Activated T-cell treated with anti-CD3 and anti-CD28 coated beads, Interleukin-2, amount 50 U/mL, for 24 hours (primary cell): ENCODE data around the gene SYTL4.

Experiments used
- DNase-seq: peaks from one replicate; pipeline ENCODE4 v3.0.0-alpha.2; 2020
- H3K27ac Mint-ChIP-seq: 2 replicates; pipeline ENCODE4 v1.8.0; 2020; ENCODE audit warnings: mild to moderate bottlenecking, mixed read lengths
- H3K27me3 Mint-ChIP-seq: 2 replicates; pipeline ENCODE4 v1.8.0; 2020; ENCODE audit warnings: mixed read lengths
- H3K36me3 Mint-ChIP-seq: 2 replicates; pipeline ENCODE4 v1.8.0; 2020; ENCODE audit warnings: low read depth, mixed read lengths
- H3K4me1 Mint-ChIP-seq: 2 replicates; pipeline ENCODE4 v1.8.0; 2020; ENCODE audit warnings: low read depth, mixed read lengths
- H3K4me3 Mint-ChIP-seq: 2 replicates; pipeline ENCODE4 v1.8.0; 2020; ENCODE audit warnings: mild to moderate bottlenecking, moderate library complexity, mixed read lengths
- H3K9me3 Mint-ChIP-seq: 2 replicates; pipeline ENCODE4 v1.8.0; 2020; ENCODE audit warnings: mixed read lengths

The SYTL4 gene

DNA sequence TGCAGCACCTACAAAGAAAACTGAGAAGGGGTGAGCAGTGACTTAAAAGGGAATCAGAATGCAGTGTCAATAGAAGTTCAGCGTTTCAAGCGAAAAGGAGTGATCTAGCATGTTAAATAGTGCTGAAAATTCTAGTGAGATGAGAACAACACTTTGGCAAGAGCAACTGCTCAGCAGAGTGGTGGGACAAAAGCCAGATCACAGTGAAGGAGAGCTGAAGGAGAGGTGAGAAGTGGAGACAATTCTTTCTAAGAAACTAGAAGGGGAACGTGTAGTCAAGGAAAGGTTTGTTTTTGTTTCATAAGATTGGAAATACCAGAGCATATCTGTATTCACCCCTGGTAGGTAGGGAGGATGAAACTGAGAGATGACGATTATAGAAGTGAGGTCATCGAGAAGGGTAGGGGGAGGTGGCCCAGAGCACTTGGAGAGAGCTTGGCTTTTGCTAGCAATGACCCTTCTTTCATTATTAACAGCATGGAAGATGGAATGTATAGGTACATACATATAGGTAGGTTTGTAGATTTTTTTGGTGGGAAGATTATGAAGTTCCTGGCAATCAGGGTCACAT, 54.2 kb downstream of the SYTL4 start:
- Mint-ChIP-seq H3K9me3 (no peaks in the 10 kb centered on the region), H3K36me3 (no peaks in the 10 kb centered on the region), H3K27me3 (peaks cover 41% of the 10 kb centered on the region), H3K4me1 (peaks cover 10% of the 10 kb centered on the region), H3K4me3 (no peak overlapping the region), H3K27ac (no peak overlapping the region)
- DNase-seq, result no peak

DNA sequence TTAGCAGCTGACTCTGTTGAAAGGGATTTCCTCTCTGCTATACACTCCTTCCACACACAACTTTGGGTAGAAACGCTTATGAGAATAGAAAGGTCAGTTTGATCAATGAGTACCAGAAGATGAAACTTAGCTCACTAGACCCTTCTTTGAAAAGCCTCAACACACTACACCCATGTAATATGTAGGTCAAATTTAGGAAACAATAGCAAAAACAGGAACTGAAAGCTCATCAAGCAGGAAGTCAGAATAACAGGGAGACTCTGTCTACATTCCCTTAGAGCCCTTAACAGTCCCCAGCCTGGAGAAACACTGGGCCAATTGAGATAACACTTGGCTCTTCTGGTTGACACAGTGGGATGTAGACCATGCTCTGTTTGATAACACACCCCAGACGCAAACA, 57.2 kb downstream of the SYTL4 start:
- no peaks in the 10 kb centered on the region for H3K36me3 Mint-ChIP-seq
- peaks cover 10% of the 10 kb centered on the region for H3K4me1 Mint-ChIP-seq
- no peak overlapping the region for H3K27ac Mint-ChIP-seq
- no peaks in the 10 kb centered on the region for H3K9me3 Mint-ChIP-seq
- DNase-seq, result no peak
- H3K4me3 Mint-ChIP-seq, result no peak overlapping the region
- H3K27me3 Mint-ChIP-seq, result peaks cover 47% of the 10 kb centered on the region

DNA sequence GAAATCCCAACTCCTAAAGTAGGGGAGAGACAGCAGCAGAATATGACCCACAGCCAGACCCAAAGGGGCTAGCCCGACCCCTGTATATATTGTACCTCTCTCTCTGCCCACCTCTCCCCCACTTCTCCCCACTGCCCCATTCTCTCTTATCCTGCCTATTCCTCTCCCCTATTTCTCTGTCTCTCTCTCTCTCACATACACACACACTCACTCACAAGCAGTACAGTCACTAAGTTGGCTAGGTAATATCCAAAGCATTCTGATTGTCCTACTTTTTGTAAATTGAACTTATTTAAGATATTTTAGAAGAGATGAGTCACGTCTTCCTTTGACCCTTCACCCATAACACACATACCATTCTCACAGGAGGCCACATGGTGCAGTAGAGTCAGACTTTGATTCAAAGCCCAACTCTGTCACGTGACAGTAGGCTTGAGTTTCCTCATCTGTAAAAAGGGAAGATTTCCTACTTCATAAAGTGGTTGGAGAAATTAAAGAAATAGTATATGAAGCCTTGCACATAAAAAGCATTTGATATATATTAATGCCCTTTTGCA, 58.4 kb downstream of the SYTL4 start:
- Mint-ChIP-seq H3K36me3 (no peaks in the 10 kb centered on the region), H3K4me1 (peaks cover 10% of the 10 kb centered on the region), H3K27ac (no peak overlapping the region), H3K9me3 (no peaks in the 10 kb centered on the region), H3K27me3 (peaks cover 47% of the 10 kb centered on the region), H3K4me3 (no peak overlapping the region)
- no peak for DNase-seq

DNA sequence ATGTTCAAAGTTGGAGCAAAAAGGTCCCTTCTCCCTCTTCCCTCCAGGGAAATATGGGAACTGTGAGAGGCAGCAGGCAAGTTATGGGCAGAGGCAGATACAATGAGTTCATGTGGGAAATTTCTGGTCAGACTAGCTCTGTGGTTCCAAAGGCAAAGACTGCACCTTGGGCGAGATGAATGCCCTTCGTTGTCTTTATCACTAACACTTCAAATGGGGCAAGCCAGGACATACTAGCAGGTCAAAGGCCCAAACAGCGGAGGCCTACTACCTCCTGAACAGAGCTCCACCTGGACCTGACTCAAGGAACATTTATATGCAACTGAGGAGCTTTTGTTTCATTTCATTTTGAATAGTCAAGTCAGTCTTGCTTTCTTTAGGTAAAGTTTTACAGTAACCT, 59.0 kb downstream of the SYTL4 start:
- Mint-ChIP-seq H3K9me3 (no peaks in the 10 kb centered on the region), H3K4me3 (no peak overlapping the region), H3K27ac (no peak overlapping the region), H3K36me3 (no peaks in the 10 kb centered on the region), H3K4me1 (peaks cover 10% of the 10 kb centered on the region), H3K27me3 (peaks cover 44% of the 10 kb centered on the region)
- DNase-seq, result no peak

DNA sequence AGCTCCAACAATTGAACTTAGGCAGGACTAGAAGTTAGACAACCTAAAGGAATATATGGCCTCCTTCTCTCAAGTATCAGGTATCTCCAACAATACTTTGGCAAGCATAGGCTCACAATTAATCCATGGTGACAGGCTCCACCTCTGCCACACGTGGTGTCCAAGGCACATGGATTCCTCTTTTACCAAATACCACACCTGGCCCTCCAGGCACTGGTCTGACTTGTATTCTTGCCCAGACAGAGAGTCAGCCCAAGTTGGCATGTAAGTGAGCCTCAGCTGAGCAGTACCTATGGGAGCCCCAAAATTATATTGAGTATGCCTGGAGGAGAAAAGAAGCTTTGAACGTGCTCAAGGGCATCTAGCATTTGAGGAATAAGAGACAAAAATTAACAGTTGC, 68.3 kb downstream of the SYTL4 start:
- H3K4me1 Mint-ChIP-seq, result no peaks in the 10 kb centered on the region
- H3K27ac Mint-ChIP-seq, result no peak overlapping the region
- DNase-seq, result no peak
- H3K4me3 Mint-ChIP-seq, result no peak overlapping the region
- no peaks in the 10 kb centered on the region for H3K9me3 Mint-ChIP-seq
- no peaks in the 10 kb centered on the region for H3K36me3 Mint-ChIP-seq
- H3K27me3 Mint-ChIP-seq, result peaks cover 64% of the 10 kb centered on the region

DNA sequence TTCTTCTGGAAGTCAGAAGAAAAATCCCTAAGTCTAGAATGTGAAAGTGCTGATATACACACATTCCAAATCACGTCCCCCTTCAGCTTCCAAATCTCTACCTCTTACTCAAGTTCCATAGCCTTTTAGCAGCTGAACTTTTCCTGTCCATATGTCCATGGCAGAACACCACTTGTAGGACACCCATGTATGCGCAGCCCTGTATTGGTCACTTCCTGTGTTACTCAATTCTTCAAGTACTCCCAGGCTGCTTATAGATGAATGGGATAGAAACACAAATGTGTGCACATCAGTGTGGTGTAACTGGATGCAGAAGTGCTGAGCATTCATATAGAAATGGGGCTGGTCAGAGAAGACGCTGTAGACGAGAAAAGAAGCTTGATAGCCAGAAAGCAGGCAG, 69.1 kb downstream of the SYTL4 start:
- no peaks in the 10 kb centered on the region for H3K9me3 Mint-ChIP-seq
- peaks cover 61% of the 10 kb centered on the region for H3K27me3 Mint-ChIP-seq
- H3K27ac Mint-ChIP-seq, result no peak overlapping the region
- no peaks in the 10 kb centered on the region for H3K36me3 Mint-ChIP-seq
- no peak overlapping the region for H3K4me3 Mint-ChIP-seq
- no peaks in the 10 kb centered on the region for H3K4me1 Mint-ChIP-seq
- DNase-seq, result no peak

DNA sequence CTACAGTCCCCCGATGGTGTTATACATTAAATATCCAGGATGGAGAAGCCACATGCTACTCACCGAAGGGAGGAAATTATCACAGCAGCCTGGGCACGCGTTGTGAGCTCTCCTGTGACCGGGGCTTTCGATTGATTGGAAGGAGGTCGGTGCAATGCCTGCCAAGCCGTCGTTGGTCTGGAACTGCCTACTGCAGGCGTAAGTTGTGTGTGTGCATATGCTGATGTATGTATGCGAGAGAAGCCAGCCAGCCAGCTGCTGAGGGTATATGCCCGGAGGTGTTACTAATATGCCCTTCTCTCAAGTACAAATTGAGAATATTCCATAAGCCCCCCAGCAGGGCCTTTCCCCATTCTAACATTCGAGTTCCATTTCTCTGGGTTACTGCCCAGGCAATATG, 69.8 kb downstream of the SYTL4 start:
- no peak overlapping the region for H3K4me3 Mint-ChIP-seq
- DNase-seq, result no peak
- H3K27me3 Mint-ChIP-seq, result peaks cover 61% of the 10 kb centered on the region
- H3K4me1 Mint-ChIP-seq, result no peaks in the 10 kb centered on the region
- H3K36me3 Mint-ChIP-seq, result no peaks in the 10 kb centered on the region
- H3K9me3 Mint-ChIP-seq, result no peaks in the 10 kb centered on the region
- H3K27ac Mint-ChIP-seq, result no peak overlapping the region

DNA sequence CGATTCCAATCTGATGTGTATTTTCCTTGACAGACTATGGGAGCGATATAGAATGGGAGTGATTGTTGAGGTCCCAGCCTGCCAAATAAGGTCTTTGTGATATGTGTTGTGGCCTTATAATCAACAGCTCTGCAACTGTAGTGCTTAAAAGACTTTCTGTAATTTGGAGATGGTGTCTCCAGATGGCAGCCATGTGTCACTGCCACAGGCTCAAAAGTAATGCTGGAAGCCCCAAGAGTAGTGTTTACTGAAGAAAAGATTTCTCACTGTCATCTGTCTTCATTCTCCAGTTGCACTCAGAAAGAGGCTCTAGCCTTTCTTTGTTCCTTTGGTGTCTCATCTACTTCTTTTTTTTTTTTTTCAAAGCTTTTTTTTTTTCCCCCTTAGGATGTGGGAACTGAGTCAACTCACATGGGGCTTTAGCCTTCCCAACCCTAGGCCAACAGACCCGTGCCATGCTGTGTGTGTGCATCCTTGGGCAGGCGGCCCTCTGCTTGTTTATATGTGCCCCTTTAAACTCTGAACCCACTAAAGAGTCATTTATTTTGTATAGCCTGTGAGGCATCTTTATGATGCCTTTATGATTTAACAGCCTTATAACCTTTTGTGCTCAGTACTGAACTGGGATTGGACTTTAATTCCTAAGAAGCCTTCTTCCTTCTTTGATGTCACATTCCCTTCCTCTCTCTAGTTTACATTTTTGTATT, 72.3 kb downstream of the SYTL4 start:
- Mint-ChIP-seq H3K27me3 (peaks cover 48% of the 10 kb centered on the region), H3K4me3 (no peak overlapping the region), H3K27ac (no peak overlapping the region), H3K9me3 (no peaks in the 10 kb centered on the region), H3K36me3 (no peaks in the 10 kb centered on the region), H3K4me1 (no peaks in the 10 kb centered on the region)
- DNase-seq, result no peak

DNA sequence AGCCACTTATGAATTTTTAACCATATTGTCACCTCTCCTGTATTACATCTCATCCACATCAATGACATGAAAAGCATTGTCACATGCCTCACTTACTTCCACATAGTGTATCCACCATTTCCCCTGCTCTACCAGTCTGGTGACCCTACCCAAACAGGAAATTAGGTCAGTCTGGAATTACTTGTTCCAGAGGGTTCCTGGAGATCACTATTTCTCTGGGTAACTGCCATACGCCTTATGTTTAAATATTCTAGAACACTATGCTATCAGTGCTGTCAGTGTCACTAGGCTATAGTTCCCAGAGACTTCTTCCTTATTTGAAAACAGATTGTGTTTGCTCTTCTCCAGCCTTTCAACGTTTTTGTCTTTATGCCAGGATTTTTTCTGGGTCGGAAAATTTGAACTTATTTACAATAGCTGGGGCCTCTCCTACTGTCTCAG, 73.0 kb downstream of the SYTL4 start:
- Mint-ChIP-seq H3K27ac (no peak overlapping the region), H3K9me3 (no peaks in the 10 kb centered on the region), H3K4me3 (no peak overlapping the region), H3K4me1 (no peaks in the 10 kb centered on the region), H3K36me3 (no peaks in the 10 kb centered on the region), H3K27me3 (peaks cover 47% of the 10 kb centered on the region)
- no peak for DNase-seq

DNA sequence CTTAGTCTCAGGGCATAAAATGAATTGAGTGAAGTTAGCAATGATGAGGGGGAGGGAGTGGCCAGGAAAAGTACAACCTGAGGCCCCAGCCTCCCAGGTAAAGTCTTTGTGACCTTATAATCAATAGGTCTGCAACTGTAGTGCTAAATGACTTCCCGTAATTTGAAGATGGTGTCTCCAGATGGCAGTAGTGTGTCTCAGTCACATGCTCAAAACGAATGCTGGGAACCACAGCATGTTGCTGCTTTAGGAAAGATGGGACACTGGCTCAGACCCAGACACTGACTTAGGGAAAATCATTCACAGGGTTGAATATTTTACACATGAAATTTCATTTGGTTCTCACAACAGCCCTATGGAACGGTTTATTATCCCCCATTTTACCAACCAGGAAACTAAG, 77.7 kb downstream of the SYTL4 start:
- DNase-seq, result no peak
- Mint-ChIP-seq H3K9me3 (no peaks in the 10 kb centered on the region), H3K27me3 (peaks cover 32% of the 10 kb centered on the region), H3K4me3 (no peak overlapping the region), H3K27ac (no peak overlapping the region), H3K4me1 (no peaks in the 10 kb centered on the region), H3K36me3 (no peaks in the 10 kb centered on the region)

DNA sequence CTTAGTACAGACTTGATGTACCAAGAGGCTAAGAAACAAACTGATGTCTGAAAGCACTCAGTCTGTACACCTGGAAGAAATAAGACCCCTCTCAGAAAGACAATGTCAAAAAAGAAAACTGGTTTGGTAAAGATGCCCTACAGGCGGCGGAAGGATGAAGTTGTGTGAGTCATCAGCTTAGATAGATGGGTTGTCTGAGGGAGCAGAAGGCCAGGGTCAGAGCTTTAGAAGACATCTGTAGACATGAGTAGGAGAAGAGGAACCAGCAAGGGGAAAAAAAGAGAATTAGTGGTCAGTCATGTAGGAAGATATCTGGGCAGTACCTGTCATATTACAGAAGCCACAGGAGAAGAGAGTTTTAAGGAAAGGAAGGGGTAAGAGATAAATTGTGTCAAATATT, 79.7 kb downstream of the SYTL4 start:
- no peaks in the 10 kb centered on the region for H3K4me1 Mint-ChIP-seq
- H3K27me3 Mint-ChIP-seq, result peaks cover 40% of the 10 kb centered on the region
- no peak for DNase-seq
- H3K36me3 Mint-ChIP-seq, result no peaks in the 10 kb centered on the region
- H3K27ac Mint-ChIP-seq, result no peak overlapping the region
- H3K4me3 Mint-ChIP-seq, result no peak overlapping the region
- no peaks in the 10 kb centered on the region for H3K9me3 Mint-ChIP-seq

DNA sequence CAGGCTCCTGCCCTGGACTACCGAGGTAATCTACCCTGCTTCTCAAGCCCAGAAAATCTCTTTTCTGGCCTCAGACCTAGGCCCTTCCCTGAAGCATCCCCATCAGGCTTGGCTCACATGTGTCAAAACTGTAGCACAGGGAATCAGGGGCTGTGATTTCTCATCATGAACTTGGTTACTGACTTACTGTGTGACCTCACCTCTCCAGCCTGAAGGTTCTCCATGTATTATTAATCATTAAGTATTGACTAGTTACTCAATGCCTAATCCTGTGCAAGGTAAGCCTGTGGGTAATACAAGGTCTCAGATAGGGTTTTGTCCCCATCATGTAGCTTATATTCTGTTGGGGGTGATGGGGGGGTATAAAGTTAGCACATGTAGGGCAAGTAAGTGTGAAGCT, 81.1 kb downstream of the SYTL4 start:
- Mint-ChIP-seq H3K9me3 (no peaks in the 10 kb centered on the region), H3K4me3 (no peak overlapping the region), H3K4me1 (no peaks in the 10 kb centered on the region), H3K36me3 (no peaks in the 10 kb centered on the region), H3K27ac (no peak overlapping the region), H3K27me3 (peaks cover 36% of the 10 kb centered on the region)
- no peak for DNase-seq

DNA sequence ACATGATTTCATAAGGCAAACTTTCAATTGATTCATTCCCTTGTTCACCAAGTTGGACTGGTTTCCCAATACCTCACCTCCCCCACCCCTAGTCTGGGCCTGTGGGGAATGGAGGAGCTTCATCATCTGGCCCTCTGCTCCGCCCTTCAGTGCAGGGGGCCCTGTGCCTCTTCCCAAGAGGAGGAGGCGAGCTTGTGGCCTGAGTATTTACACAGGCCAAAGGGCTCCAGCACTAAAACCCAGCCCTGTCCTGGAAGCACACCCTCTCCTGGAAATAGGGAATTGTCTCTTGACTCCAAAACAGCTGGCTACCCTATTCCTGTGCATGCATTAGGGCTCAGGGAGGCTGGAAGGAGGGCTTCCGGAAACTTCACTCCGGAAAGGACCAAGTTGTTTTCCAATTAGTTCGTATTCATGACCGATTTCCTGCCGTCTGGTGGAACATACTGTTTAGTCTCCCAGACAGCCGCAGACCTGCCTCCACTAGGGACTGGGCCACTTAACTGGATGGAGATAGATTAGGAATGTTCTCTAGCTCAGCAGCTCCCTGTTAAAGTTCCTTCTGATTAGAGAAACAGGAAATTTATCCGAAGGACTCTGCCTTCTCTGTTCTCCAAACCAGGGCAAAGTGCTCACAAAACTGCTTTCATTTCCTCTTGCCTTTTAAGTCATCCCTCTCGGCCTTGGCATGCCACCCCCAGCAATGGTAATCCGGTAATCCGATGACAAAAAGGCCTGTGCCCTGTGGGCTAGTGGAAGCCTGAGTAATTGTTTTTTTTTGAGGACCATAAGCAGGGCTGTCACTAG, 82.2 kb downstream of the SYTL4 start:
- no peak overlapping the region for H3K4me3 Mint-ChIP-seq
- H3K4me1 Mint-ChIP-seq, result no peaks in the 10 kb centered on the region
- H3K27me3 Mint-ChIP-seq, result peaks cover 42% of the 10 kb centered on the region
- DNase-seq, result no peak
- no peaks in the 10 kb centered on the region for H3K9me3 Mint-ChIP-seq
- no peaks in the 10 kb centered on the region for H3K36me3 Mint-ChIP-seq
- H3K27ac Mint-ChIP-seq, result no peak overlapping the region

DNA sequence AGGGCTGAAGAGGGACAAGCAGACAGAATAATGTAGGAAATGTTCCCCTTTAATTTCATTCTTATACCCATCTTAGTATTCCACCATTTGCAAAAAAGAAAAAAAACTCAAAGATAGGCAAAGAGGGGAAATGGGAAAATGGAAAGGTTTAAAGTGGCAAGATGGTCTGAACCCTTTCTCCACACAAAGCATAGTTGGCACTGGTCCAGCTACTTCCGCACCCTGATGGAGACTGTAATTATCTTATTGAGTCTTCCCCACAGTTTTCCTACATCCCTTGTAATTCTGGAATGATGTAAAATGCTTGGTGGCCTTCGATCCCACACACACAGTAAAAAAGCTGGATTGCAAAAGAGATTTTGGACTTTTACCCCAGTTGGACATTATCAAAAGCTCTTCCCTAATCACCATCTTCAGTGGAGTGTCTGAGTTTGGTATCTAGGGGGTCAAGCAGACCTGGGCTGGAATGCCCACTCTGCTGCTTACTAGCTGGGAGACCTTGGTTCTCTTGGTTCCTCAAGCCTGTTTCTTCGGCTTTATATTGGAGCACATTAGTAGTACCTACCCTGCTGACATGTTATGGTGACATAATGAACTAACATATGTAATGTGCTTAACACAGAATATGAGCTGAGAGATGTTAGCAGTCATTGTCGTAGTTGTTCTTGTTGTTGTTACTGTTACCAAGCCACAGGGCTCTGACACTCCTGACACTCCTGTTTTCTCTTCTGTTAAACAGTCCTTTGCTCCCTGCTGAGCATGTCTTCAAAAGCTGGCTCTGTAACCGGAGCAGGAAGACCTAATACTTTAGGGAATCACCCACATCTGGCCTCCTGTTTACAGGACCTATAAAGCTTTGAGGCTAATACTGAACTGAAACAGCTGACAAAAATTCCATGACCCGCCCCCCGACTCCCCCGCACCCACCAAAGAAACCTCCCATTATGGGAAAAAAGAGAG, 83.2 kb downstream of the SYTL4 start:
- no peak overlapping the region for H3K4me3 Mint-ChIP-seq
- H3K27ac Mint-ChIP-seq, result no peak overlapping the region
- H3K9me3 Mint-ChIP-seq, result no peaks in the 10 kb centered on the region
- no peaks in the 10 kb centered on the region for H3K36me3 Mint-ChIP-seq
- no peaks in the 10 kb centered on the region for H3K4me1 Mint-ChIP-seq
- peaks cover 46% of the 10 kb centered on the region for H3K27me3 Mint-ChIP-seq
- no peak for DNase-seq
